HTERT RPE-1 (cell line): ENCODE data around the gene ROBO1.
"Not testable (repeated sequence)": the region's sequence is repeated elsewhere in the genome, so short reads cannot be mapped to it uniquely, and the experiment has no call there.

Source experiments
- in situ Hi-C: fragments of 300-500 bp; cut with MboI; formaldehyde crosslinking; loops from 4 replicates; pipeline ENCODE4 v1.14.3; 2020; ENCODE audit warnings: low sequenced_read_pairs

The ROBO1 gene

GRCh38 chr3:78765671-78766485 is 1001.9 kb downstream of the ROBO1 start:
- in situ Hi-C loops, result no loop called here

- in situ Hi-C loops, result no loop called here
Observed at GRCh38 chr3:78764634-78765033, 1003.2 kb downstream of the ROBO1 start.

- in situ Hi-C loops, result no loop called here
Observed at GRCh38 chr3:78762121-78762520, 1005.7 kb downstream of the ROBO1 start.

GRCh38 chr3:78761126-78761525 is 1006.7 kb downstream of the ROBO1 start:
- in situ Hi-C loops, result no loop called here

- in situ Hi-C loops, result no loop called here
Observed at GRCh38 chr3:78757731-78758130, 1010.1 kb downstream of the ROBO1 start.

GRCh38 chr3:78754066-78754743 is 1013.6 kb downstream of the ROBO1 start:
- in situ Hi-C loops, result no loop called here

- in situ Hi-C loops, result no loop called here
Observed at GRCh38 chr3:78751266-78751665, 1016.5 kb downstream of the ROBO1 start.

GRCh38 chr3:78750291-78750690 is 1017.5 kb downstream of the ROBO1 start:
- in situ Hi-C loops, result not testable (repeated sequence)

GRCh38 chr3:78749056-78749455 is 1018.7 kb downstream of the ROBO1 start:
- in situ Hi-C loops, result no loop called here

- in situ Hi-C loops, result no loop called here
Observed at GRCh38 chr3:78745847-78746246, 1022.0 kb downstream of the ROBO1 start.

- in situ Hi-C loops, result no loop called here
Observed at GRCh38 chr3:78742491-78742890, 1025.3 kb downstream of the ROBO1 start.

- in situ Hi-C loops, result no loop called here
Observed at GRCh38 chr3:78742041-78742440, 1025.8 kb downstream of the ROBO1 start.

GRCh38 chr3:78741066-78741645 is 1026.6 kb downstream of the ROBO1 start:
- in situ Hi-C loops, result no loop called here

GRCh38 chr3:78738833-78739232 is 1029.0 kb downstream of the ROBO1 start:
- in situ Hi-C loops, result no loop called here

- in situ Hi-C loops, result no loop called here
Observed at GRCh38 chr3:78737988-78738387, 1029.8 kb downstream of the ROBO1 start.

GRCh38 chr3:78736863-78737262 is 1030.9 kb downstream of the ROBO1 start:
- in situ Hi-C loops, result no loop called here

GRCh38 chr3:78734048-78734637 is 1033.7 kb downstream of the ROBO1 start:
- in situ Hi-C loops, result no loop called here

- in situ Hi-C loops, result no loop called here
Observed at GRCh38 chr3:78732893-78733292, 1034.9 kb downstream of the ROBO1 start.

GRCh38 chr3:78732471-78732870 is 1035.3 kb downstream of the ROBO1 start:
- in situ Hi-C loops, result no loop called here

- in situ Hi-C loops, result no loop called here
Observed at GRCh38 chr3:78729946-78730345, 1037.9 kb downstream of the ROBO1 start.

- in situ Hi-C loops, result no loop called here
Observed at GRCh38 chr3:78728406-78729145, 1039.2 kb downstream of the ROBO1 start.
